IPS-20b (cell line): ENCODE results near the gene MRPS10.

ENCODE experiments used
- H3K27ac ChIP-seq: one replicate; pipeline ENCODE4 v1.5.1; 2013; ENCODE audit warnings: low read length
- H3K27me3 ChIP-seq: 2 replicates; pipeline ENCODE4 v1.6.1; 2013; ENCODE audit warnings: mild to moderate bottlenecking, low read length, inconsistent platforms; ENCODE audit not compliant: insufficient read depth
- H3K36me3 ChIP-seq: 2 replicates; pipeline ENCODE4 v1.6.1; 2013; ENCODE audit warnings: low read depth, mild to moderate bottlenecking, inconsistent platforms, low read length, moderate library complexity; ENCODE audit not compliant: insufficient read depth
- H3K4me1 ChIP-seq: 2 replicates; pipeline ENCODE4 v1.6.1; 2013; ENCODE audit warnings: mild to moderate bottlenecking, control low read depth, inconsistent platforms, low read length, moderate library complexity; ENCODE audit not compliant: insufficient read depth
- H3K4me3 ChIP-seq: 2 replicates; pipeline ENCODE4 v1.5.1; 2013; ENCODE audit warnings: mild to moderate bottlenecking, low read length, inconsistent platforms
- H3K9ac ChIP-seq: 2 replicates; pipeline ENCODE4 v1.6.1; 2013; ENCODE audit warnings: low read depth, mild to moderate bottlenecking, inconsistent platforms, low read length, moderate library complexity
- H3K9me3 ChIP-seq: 2 replicates; pipeline ENCODE4 v1.6.1; 2013; ENCODE audit warnings: mild to moderate bottlenecking, low read depth, low read length, inconsistent platforms; ENCODE audit not compliant: insufficient read depth

Gene MRPS10

DNA sequence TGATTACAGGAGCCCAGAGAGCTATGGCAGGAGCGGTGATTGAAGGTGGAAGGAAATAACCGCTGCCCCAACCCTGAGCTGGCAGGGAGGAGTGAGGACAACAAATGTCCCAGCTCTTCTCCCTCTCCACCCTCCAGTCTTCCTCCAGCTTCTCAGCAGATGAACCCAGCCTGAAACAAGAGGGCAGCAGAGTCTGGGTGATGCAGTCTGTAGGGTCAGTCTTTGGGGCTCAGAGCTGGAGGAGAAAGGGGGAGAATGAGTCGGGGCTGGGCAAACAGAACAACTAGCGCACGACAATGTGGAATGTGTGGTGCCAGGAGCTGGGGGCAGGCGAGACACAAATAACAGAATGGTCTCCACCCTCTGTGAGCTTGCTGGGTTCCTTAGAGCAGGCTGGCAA, 49.0 kb downstream of the MRPS10 start:
- no peaks in the 10 kb centered on the region for H3K36me3 ChIP-seq
- no peak overlapping the region for H3K9ac ChIP-seq
- H3K27me3 ChIP-seq = peaks cover 4% of the 10 kb centered on the region; the same call in 1 of the 2 replicates
- no peaks in the 10 kb centered on the region for H3K4me1 ChIP-seq
- H3K27ac ChIP-seq = no peak overlapping the region
- H3K4me3 ChIP-seq = no peak overlapping the region
- H3K9me3 ChIP-seq = no peaks in the 10 kb centered on the region

DNA sequence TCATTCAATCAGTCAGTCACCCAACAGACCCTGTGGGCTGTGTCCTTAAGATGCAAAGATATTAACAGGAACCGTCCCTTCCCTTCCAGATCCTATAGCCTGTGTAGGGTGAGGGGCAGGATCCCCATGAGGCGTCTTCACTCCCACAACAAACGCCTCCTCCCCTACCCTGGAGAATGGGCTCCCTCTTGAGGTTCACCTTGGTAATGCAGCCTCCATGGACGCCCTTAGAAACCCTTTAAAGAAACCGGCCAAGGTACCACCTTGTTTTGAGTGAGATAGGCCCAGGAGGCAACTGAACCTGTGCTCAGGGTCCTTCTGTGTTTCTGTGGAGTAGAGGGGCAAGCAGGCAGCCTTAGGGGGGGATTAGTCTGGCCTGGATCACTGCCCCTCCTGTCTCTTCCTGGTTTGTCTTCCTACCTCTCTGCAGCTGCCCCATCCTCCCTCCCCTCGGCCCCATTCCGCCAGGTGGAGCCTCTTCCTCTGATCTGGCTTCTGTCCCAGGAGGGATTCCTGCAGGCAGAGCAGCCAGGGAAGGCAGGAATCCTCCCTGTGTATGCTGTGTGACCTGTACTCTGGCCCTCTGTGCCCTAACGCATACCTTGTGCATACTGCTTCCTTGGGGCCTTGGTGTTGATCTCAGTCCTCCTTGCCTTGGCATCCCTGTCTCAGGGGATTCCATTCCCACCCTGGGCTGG, 51.1 kb downstream of the MRPS10 start:
- Histone ChIP-seq H3K27me3 (peaks cover 4% of the 10 kb centered on the region), H3K4me3 (no peak overlapping the region), H3K9me3 (no peaks in the 10 kb centered on the region), H3K9ac (0 out of 2 replicates have a peak overlapping the region, but pooled peaks have one; percentile 17), H3K36me3 (no peaks in the 10 kb centered on the region), H3K4me1 (peaks cover 5% of the 10 kb centered on the region; the same call in 1 of the 2 replicates), H3K27ac (no peak overlapping the region)

DNA sequence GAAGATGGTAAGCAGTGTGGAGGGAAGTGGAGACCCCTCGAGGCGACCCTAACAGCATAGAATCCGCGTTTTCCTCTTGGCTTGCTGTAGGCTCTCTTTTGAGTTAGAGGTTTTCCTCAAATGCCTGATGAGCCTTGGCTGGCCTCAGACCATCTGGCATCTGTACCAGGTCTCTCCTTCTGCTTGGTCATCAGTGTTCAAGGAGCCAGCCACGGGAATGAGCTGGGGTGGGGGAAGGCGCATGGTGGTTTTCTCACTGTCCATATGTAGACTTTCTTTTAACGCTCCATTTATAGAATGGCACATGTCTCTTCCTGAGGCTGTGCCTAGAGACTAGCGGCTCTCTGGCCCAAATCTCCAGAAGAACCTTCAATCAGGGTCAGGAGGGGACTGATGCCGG, 52.6 kb downstream of the MRPS10 start:
- no peaks in the 10 kb centered on the region for H3K36me3 ChIP-seq

DNA sequence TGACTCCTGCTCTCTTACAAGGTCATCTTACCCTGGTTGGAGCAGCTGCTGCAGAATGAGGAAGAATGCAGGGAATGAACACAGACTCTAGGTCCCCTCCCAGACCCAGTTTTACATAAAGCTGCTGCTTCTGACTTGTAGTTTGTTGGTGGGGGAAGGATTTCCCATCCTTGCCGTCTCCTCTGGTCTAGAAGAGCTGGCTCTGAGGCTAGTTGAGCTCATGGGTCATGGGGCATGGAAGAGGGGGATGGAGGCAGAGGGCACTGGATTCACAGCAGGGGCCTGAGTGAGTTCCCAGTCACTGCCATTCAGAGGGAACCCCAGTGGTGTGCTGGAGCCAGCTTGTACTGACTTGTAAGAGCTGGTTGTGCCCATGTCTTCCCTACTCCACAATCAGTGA, 53.7 kb downstream of the MRPS10 start:
- no peak overlapping the region for H3K4me3 ChIP-seq
- H3K36me3 ChIP-seq = no peaks in the 10 kb centered on the region
- no peaks in the 10 kb centered on the region for H3K9me3 ChIP-seq
- H3K9ac ChIP-seq = no peak overlapping the region
- H3K27ac ChIP-seq = no peak overlapping the region
- H3K27me3 ChIP-seq = peaks cover 8% of the 10 kb centered on the region
- peaks cover 5% of the 10 kb centered on the region; the same call in 1 of the 2 replicates for H3K4me1 ChIP-seq

More for the DNA sequence above, 52.6 kb downstream of the MRPS10 start:
- H3K4me1 ChIP-seq = peaks cover 5% of the 10 kb centered on the region; the same call in 1 of the 2 replicates
- H3K27me3 ChIP-seq = peaks cover 8% of the 10 kb centered on the region
- H3K9ac ChIP-seq = no peak overlapping the region
- no peak overlapping the region for H3K4me3 ChIP-seq
- H3K9me3 ChIP-seq = no peaks in the 10 kb centered on the region
- H3K27ac ChIP-seq = no peak overlapping the region

GRCh38 chr6:42162812-42163211, 54.8 kb downstream of the MRPS10 start:
- Histone ChIP-seq H3K4me1 (peaks cover 5% of the 10 kb centered on the region; the same call in 1 of the 2 replicates), H3K9me3 (no peaks in the 10 kb centered on the region), H3K4me3 (no peak overlapping the region), H3K27ac (no peak overlapping the region), H3K36me3 (no peaks in the 10 kb centered on the region), H3K9ac (no peak overlapping the region), H3K27me3 (peaks cover 9% of the 10 kb centered on the region)

GRCh38 chr6:42162384-42162783, 55.3 kb downstream of the MRPS10 start:
- Histone ChIP-seq H3K27me3 (peaks cover 9% of the 10 kb centered on the region), H3K9ac (no peak overlapping the region), H3K36me3 (no peaks in the 10 kb centered on the region), H3K4me1 (peaks cover 5% of the 10 kb centered on the region; the same call in 1 of the 2 replicates), H3K9me3 (no peaks in the 10 kb centered on the region), H3K4me3 (no peak overlapping the region), H3K27ac (no peak overlapping the region)

DNA sequence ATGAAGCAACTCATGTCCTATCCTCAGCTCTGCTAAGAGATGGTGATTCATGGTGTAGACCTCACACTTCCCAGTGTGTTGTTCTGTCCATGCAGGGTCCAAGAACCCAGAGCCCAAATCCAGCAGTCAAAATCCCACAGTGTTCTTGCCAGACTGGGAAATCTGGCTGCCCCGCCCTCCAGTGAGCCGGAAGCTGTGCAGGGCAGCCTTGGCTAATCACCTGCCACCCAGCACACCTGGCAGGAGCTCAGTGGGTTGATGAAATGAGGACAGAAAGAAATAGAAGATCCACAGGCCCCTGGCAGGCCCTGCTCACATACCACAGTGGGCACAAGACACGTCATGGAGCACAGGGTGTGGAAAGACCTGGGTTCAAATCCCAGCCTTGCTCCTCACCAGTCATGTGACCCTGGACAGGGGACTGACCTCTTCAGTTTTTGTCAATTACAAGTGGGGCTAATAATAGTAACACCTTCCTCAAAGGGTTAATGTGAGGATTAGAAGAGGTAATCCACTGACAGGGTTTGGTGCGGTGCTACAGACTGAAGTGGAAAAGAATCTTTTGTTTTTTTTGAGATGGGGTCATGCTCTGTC, 58.1 kb downstream of the MRPS10 start:
- no peaks in the 10 kb centered on the region for H3K36me3 ChIP-seq
- no peak overlapping the region for H3K27ac ChIP-seq
- H3K4me1 ChIP-seq = peaks cover 9% of the 10 kb centered on the region; the same call in 1 of the 2 replicates
- no peak overlapping the region for H3K9ac ChIP-seq
- no peak overlapping the region for H3K4me3 ChIP-seq
- H3K27me3 ChIP-seq = peaks cover 9% of the 10 kb centered on the region
- no peaks in the 10 kb centered on the region for H3K9me3 ChIP-seq

GRCh38 chr6:42158631-42159030, 59.0 kb downstream of the MRPS10 start:
- Histone ChIP-seq H3K27me3 (peaks cover 9% of the 10 kb centered on the region), H3K9me3 (no peaks in the 10 kb centered on the region), H3K4me1 (peaks cover 9% of the 10 kb centered on the region; the same call in 1 of the 2 replicates), H3K27ac (no peak overlapping the region), H3K4me3 (no peak overlapping the region), H3K9ac (no peak overlapping the region), H3K36me3 (no peaks in the 10 kb centered on the region)

- Histone ChIP-seq H3K9me3 (no peaks in the 10 kb centered on the region), H3K27ac (no peak overlapping the region), H3K36me3 (no peaks in the 10 kb centered on the region), H3K9ac (no peak overlapping the region), H3K4me3 (no peak overlapping the region), H3K4me1 (peaks cover 9% of the 10 kb centered on the region; the same call in 1 of the 2 replicates), H3K27me3 (peaks cover 9% of the 10 kb centered on the region)
These were observed 59.6 kb downstream of the MRPS10 start for GRCh38 chr6:42158011-42158410.
